Memory B cell (primary cell): ENCODE measurements around the gene LAMTOR1.

Source experiments
- ATAC-seq: fragments of 150-1000 bp; cut with Tn5 transposase; 2 replicates; pipeline ENCODE4 v1.10.0; 2021; ENCODE audit warnings: low read depth, mild to moderate bottlenecking, moderate library complexity
- DNase-seq, 2 donors: peaks; one replicate each; pipeline ENCODE4 v3.0.0; 2022; ENCODE audit warnings: low spot score in 2 of 2
- H3K27ac Mint-ChIP-seq: one replicate; pipeline ENCODE4 v1.8.0; 2022; ENCODE audit warnings: mild to moderate bottlenecking, moderate library complexity, mixed read lengths
- H3K27me3 Mint-ChIP-seq: one replicate; pipeline ENCODE4 v1.8.0; 2022; ENCODE audit warnings: mixed read lengths
- H3K36me3 Mint-ChIP-seq: one replicate; pipeline ENCODE4 v1.8.0; 2022; ENCODE audit warnings: mild to moderate bottlenecking, mixed read lengths
- H3K4me1 Mint-ChIP-seq: one replicate; pipeline ENCODE4 v1.8.0; 2022; ENCODE audit warnings: mixed read lengths
- H3K4me3 Mint-ChIP-seq: one replicate; pipeline ENCODE4 v1.8.0; 2022; ENCODE audit warnings: mild to moderate bottlenecking, moderate library complexity, mixed read lengths
- H3K9me3 Mint-ChIP-seq: one replicate; pipeline ENCODE4 v1.8.0; 2022; ENCODE audit warnings: mixed read lengths

The LAMTOR1 gene

GRCh38 chr11:72081821-72082453 is 21.2 kb downstream of the LAMTOR1 start:
- ATAC-seq (no peak), DNase-seq (no peak)
- peaks cover 4% of the 10 kb centered on the region for H3K36me3 Mint-ChIP-seq
- no peaks in the 10 kb centered on the region for H3K9me3 Mint-ChIP-seq
- H3K4me1 Mint-ChIP-seq, result peaks cover 28% of the 10 kb centered on the region
- peak overlapping the region; percentile 66 for H3K4me3 Mint-ChIP-seq
- no peaks in the 10 kb centered on the region for H3K27me3 Mint-ChIP-seq
- peak overlapping the region; percentile 99 for H3K27ac Mint-ChIP-seq

GRCh38 chr11:72081184-72081644 is 21.9 kb downstream of the LAMTOR1 start:
- Mint-ChIP-seq H3K4me3 (peak overlapping the region; percentile 96), H3K9me3 (no peaks in the 10 kb centered on the region), H3K27me3 (no peaks in the 10 kb centered on the region), H3K27ac (peak overlapping the region; percentile 99), H3K36me3 (peaks cover 4% of the 10 kb centered on the region), H3K4me1 (peaks cover 29% of the 10 kb centered on the region)
- DNase-seq, result no peak
- ATAC-seq, result no peak

- ATAC-seq (peak; percentile 91), DNase-seq (peak; percentile 94 to 96)
- Mint-ChIP-seq H3K4me3 (peak within 1 kb of the TSS; percentile 96), H3K36me3 (peaks cover under 1% of the 10 kb centered on the region), H3K27ac (peak within 1 kb of the TSS; percentile 99), H3K9me3 (no peaks in the 10 kb centered on the region), H3K4me1 (peaks cover 29% of the 10 kb centered on the region), H3K27me3 (no peaks in the 10 kb centered on the region)
Measured at GRCh38 chr11:72080326-72081183, 22.5 kb downstream of the LAMTOR1 start, which contains the start of the genes LRRC51 and NUMA1. TSS of gene LRRC51 (plus strand) at chr11:72080850. CDS start at chr11:72089084, 8,234 bp downstream. TSS of gene NUMA1 (minus strand) at chr11:72080542. CDS start at chr11:72035943, 44,599 bp downstream.

- H3K27ac Mint-ChIP-seq, result peak overlapping the region; percentile 99
- no peaks in the 10 kb centered on the region for H3K9me3 Mint-ChIP-seq
- H3K4me1 Mint-ChIP-seq, result peaks cover 29% of the 10 kb centered on the region
- H3K36me3 Mint-ChIP-seq, result peaks cover 2% of the 10 kb centered on the region
- DNase-seq (no peak), ATAC-seq (no peak)
- H3K27me3 Mint-ChIP-seq, result no peaks in the 10 kb centered on the region
- H3K4me3 Mint-ChIP-seq, result peak overlapping the region; percentile 96
Measured at GRCh38 chr11:72079819-72080325, 23.2 kb downstream of the LAMTOR1 start.

- DNase-seq (no peak), ATAC-seq (no peak)
- no peaks in the 10 kb centered on the region for H3K9me3 Mint-ChIP-seq
- peak overlapping the region; percentile 19 for H3K27ac Mint-ChIP-seq
- H3K4me3 Mint-ChIP-seq, result peak overlapping the region; percentile 36
- H3K4me1 Mint-ChIP-seq, result peaks cover 29% of the 10 kb centered on the region
- H3K27me3 Mint-ChIP-seq, result no peaks in the 10 kb centered on the region
- H3K36me3 Mint-ChIP-seq, result peaks cover 2% of the 10 kb centered on the region
Measured at GRCh38 chr11:72078477-72078876, 24.6 kb downstream of the LAMTOR1 start.

- H3K9me3 Mint-ChIP-seq, result no peaks in the 10 kb centered on the region
- no peak for DNase-seq
- no peak overlapping the region for H3K4me3 Mint-ChIP-seq
- H3K36me3 Mint-ChIP-seq, result peaks cover 2% of the 10 kb centered on the region
- no peak for ATAC-seq
- no peak overlapping the region for H3K27ac Mint-ChIP-seq
- H3K27me3 Mint-ChIP-seq, result no peaks in the 10 kb centered on the region
- H3K4me1 Mint-ChIP-seq, result peaks cover 14% of the 10 kb centered on the region
Measured at GRCh38 chr11:72075756-72076155, 27.3 kb downstream of the LAMTOR1 start.

- peaks cover 17% of the 10 kb centered on the region for H3K4me1 Mint-ChIP-seq
- H3K4me3 Mint-ChIP-seq, result no peak overlapping the region
Measured at GRCh38 chr11:72075109-72075508, 28.0 kb downstream of the LAMTOR1 start.

GRCh38 chr11:72072348-72072747 is 30.7 kb downstream of the LAMTOR1 start:
- DNase-seq (no peak), ATAC-seq (no peak)
- no peak overlapping the region for H3K27ac Mint-ChIP-seq
- H3K4me3 Mint-ChIP-seq, result no peak overlapping the region
- no peaks in the 10 kb centered on the region for H3K9me3 Mint-ChIP-seq
- peaks cover 6% of the 10 kb centered on the region for H3K36me3 Mint-ChIP-seq
- H3K27me3 Mint-ChIP-seq, result no peaks in the 10 kb centered on the region
- peaks cover 24% of the 10 kb centered on the region for H3K4me1 Mint-ChIP-seq

More at GRCh38 chr11:72075109-72075508, 28.0 kb downstream of the LAMTOR1 start:
- no peak overlapping the region for H3K27ac Mint-ChIP-seq
- H3K9me3 Mint-ChIP-seq, result no peaks in the 10 kb centered on the region
- H3K36me3 Mint-ChIP-seq, result peaks cover 2% of the 10 kb centered on the region
- ATAC-seq, result peak; percentile 36
- no peak for DNase-seq
- no peaks in the 10 kb centered on the region for H3K27me3 Mint-ChIP-seq

- Mint-ChIP-seq H3K27me3 (no peaks in the 10 kb centered on the region), H3K27ac (no peak overlapping the region), H3K36me3 (peaks cover 7% of the 10 kb centered on the region), H3K4me3 (no peak overlapping the region), H3K9me3 (no peaks in the 10 kb centered on the region), H3K4me1 (peaks cover 22% of the 10 kb centered on the region)
- DNase-seq (no peak), ATAC-seq (no peak)
Measured at GRCh38 chr11:72070491-72070890, 32.6 kb downstream of the LAMTOR1 start.

GRCh38 chr11:72069787-72070251 is 33.3 kb downstream of the LAMTOR1 start:
- H3K4me1 Mint-ChIP-seq, result peaks cover 22% of the 10 kb centered on the region
- ATAC-seq, result peak; percentile 17
- H3K27me3 Mint-ChIP-seq, result no peaks in the 10 kb centered on the region
- no peak for DNase-seq
- H3K4me3 Mint-ChIP-seq, result no peak overlapping the region
- H3K9me3 Mint-ChIP-seq, result no peaks in the 10 kb centered on the region
- peaks cover 7% of the 10 kb centered on the region for H3K36me3 Mint-ChIP-seq
- no peak overlapping the region for H3K27ac Mint-ChIP-seq

GRCh38 chr11:72069200-72069599 is 33.9 kb downstream of the LAMTOR1 start:
- DNase-seq (no peak), ATAC-seq (no peak)
- Mint-ChIP-seq H3K36me3 (peaks cover 7% of the 10 kb centered on the region), H3K9me3 (no peaks in the 10 kb centered on the region), H3K27ac (no peak overlapping the region), H3K4me3 (no peak overlapping the region), H3K27me3 (no peaks in the 10 kb centered on the region), H3K4me1 (peaks cover 22% of the 10 kb centered on the region)

GRCh38 chr11:72067676-72068075 is 35.4 kb downstream of the LAMTOR1 start:
- DNase-seq (no peak), ATAC-seq (no peak)
- Mint-ChIP-seq H3K9me3 (no peaks in the 10 kb centered on the region), H3K4me1 (peaks cover 22% of the 10 kb centered on the region), H3K36me3 (peaks cover 7% of the 10 kb centered on the region), H3K27me3 (no peaks in the 10 kb centered on the region), H3K4me3 (no peak overlapping the region), H3K27ac (no peak overlapping the region)

GRCh38 chr11:72067266-72067665 is 35.8 kb downstream of the LAMTOR1 start:
- no peak overlapping the region for H3K4me3 Mint-ChIP-seq
- peaks cover 7% of the 10 kb centered on the region for H3K36me3 Mint-ChIP-seq
- no peaks in the 10 kb centered on the region for H3K9me3 Mint-ChIP-seq
- peaks cover 22% of the 10 kb centered on the region for H3K4me1 Mint-ChIP-seq
- no peak overlapping the region for H3K27ac Mint-ChIP-seq
- DNase-seq (no peak), ATAC-seq (no peak)
- H3K27me3 Mint-ChIP-seq, result no peaks in the 10 kb centered on the region

- Mint-ChIP-seq H3K9me3 (no peaks in the 10 kb centered on the region), H3K27me3 (no peaks in the 10 kb centered on the region), H3K27ac (no peak overlapping the region), H3K4me3 (no peak overlapping the region), H3K36me3 (peaks cover 9% of the 10 kb centered on the region), H3K4me1 (peaks cover 24% of the 10 kb centered on the region)
- ATAC-seq, result no peak
- no peak for DNase-seq
Measured at GRCh38 chr11:72066855-72067254, 36.2 kb downstream of the LAMTOR1 start.
